Fibroblast of lung (primary cell): Measurements from ENCODE around the gene ZNF836. TPM values are rescaled to one million over a fixed set of nuclear protein-coding genes. Genes with fewer than 3 reads are reported as not detected.
A peak's percentile ranks its signal among the peaks of the same experiment; 100 is the strongest.

ENCODE experiments used
- DNase-seq, 2 donors: peaks; one replicate each; pipeline versions ENCODE4 v3.0.0 to v3.0.0-alpha.2; 2010; ENCODE audit warnings: low read depth in 2 of 2
- H2AFZ ChIP-seq: 2 replicates; pipeline ENCODE4 v1.5.1; 2012; ENCODE audit warnings: low read length, control low read depth, inconsistent platforms
- H3K27ac ChIP-seq: 2 replicates; pipeline ENCODE4 v1.5.1; 2011; ENCODE audit warnings: low read length, control low read depth; ENCODE audit not compliant: insufficient read depth
- H3K27me3 ChIP-seq: 2 replicates; pipeline ENCODE4 v1.5.1; 2011; ENCODE audit warnings: mild to moderate bottlenecking, low read length; ENCODE audit not compliant: control insufficient read depth, insufficient read depth
- H3K36me3 ChIP-seq: 2 replicates; pipeline ENCODE4 v1.5.1; 2011; ENCODE audit warnings: low read length; ENCODE audit not compliant: control insufficient read depth, insufficient read depth
- H3K4me1 ChIP-seq: 2 replicates; pipeline ENCODE4 v1.5.1; 2011; ENCODE audit warnings: low read length; ENCODE audit not compliant: control insufficient read depth, insufficient read depth; ENCODE audit errors: extremely low read depth
- H3K4me2 ChIP-seq: 2 replicates; pipeline ENCODE4 v1.5.1; 2011; ENCODE audit warnings: low read length, control low read depth; ENCODE audit not compliant: insufficient read depth; ENCODE audit errors: extremely low read depth
- H3K4me3 ChIP-seq, 4 experiments: fragments of 200-600 bp in 1 of 4; sonication (generic) in 1 of 4; replicated peaks in 1 of 4; 2 replicates each; pipeline ENCODE4 v1.5.1; 2011 to 2016; ENCODE audit warnings: low read length in 4 of 4, low read depth in 3 of 4, mild to moderate bottlenecking in 3 of 4, control low read depth in 2 of 4, inconsistent platforms in 1 of 4, mixed read lengths in 1 of 4; ENCODE audit not compliant: insufficient read depth in 1 of 4; ENCODE audit errors: control extremely low read depth in 1 of 4
- H3K79me2 ChIP-seq: 2 replicates; pipeline ENCODE4 v1.5.1; 2012; ENCODE audit warnings: mild to moderate bottlenecking, low read length, inconsistent platforms; ENCODE audit not compliant: control insufficient read depth, insufficient read depth
- H3K9ac ChIP-seq: 2 replicates; pipeline ENCODE4 v1.5.1; 2011; ENCODE audit warnings: mild to moderate bottlenecking, low read length, control low read depth; ENCODE audit not compliant: insufficient read depth
- H3K9me3 ChIP-seq: 2 replicates; pipeline ENCODE4 v1.5.1; 2012; ENCODE audit warnings: low read depth, low read length; ENCODE audit not compliant: control insufficient read depth, insufficient read depth
- H4K20me1 ChIP-seq: 2 replicates; pipeline ENCODE4 v1.5.1; 2011; ENCODE audit warnings: low read length; ENCODE audit not compliant: control insufficient read depth, insufficient read depth; ENCODE audit errors: extremely low read depth
- CTCF ChIP-seq, 2 donors: IDR thresholded peaks in 1 of 2; conservative IDR thresholded peaks in 1 of 2; 1 replicate in 1 of 2; 2 replicates in 1 of 2; pipeline ENCODE4 v1.5.1; 2011 to 2012; ENCODE audit warnings: low read length in 2 of 2, control low read depth in 1 of 2, inconsistent platforms in 1 of 2, low read depth in 1 of 2, mild to moderate bottlenecking in 1 of 2
- EZH2 ChIP-seq: IDR thresholded peaks from 2 replicates; pipeline ENCODE4 v1.5.1; 2012; ENCODE audit warnings: low read length, control low read depth, mild to moderate bottlenecking; ENCODE audit errors: missing control alignments
- polyA plus RNA-seq, 2 donors: library from polyadenylated mRNA; depleted of rRNA in 1 of 2; stranded (reverse) in 1 of 2; unstranded in 1 of 2; fragments of >200 nt; gene quantifications; 2 replicates each; pipeline ENCODE4 v1.2.1, GENCODE V29; 2011 to 2012; ENCODE audit warnings: missing spikeins in 1 of 2
- total RNA-seq: library from RNA; depleted of rRNA; stranded (reverse); fragments of >200 nt; gene quantifications from 2 replicates; pipeline ENCODE4 v1.2.1, GENCODE V29; 2014

The ZNF836 gene
- total and polyA plus RNA-seq, 2 donors (not counting 1 experiment from before 2014, with no cell fraction given): 5.9 to 13.2 TPM

- Histone ChIP-seq H4K20me1 (no peaks in the 10 kb centered on the region), H3K4me3 (no peak overlapping the region)
Observed at GRCh38 chr19:52200044-52200443, 28.6 kb upstream of the ZNF836 start.

GRCh38 chr19:52198678-52199077, 27.3 kb upstream of the ZNF836 start:
- no peak overlapping the region for H3K4me3 ChIP-seq
- H4K20me1 ChIP-seq: no peaks in the 10 kb centered on the region
- H3K79me2 ChIP-seq: peaks cover 94% of the 10 kb centered on the region
- H3K36me3 ChIP-seq: peaks cover 21% of the 10 kb centered on the region
- no peaks in the 10 kb centered on the region for H3K27me3 ChIP-seq
- H3K4me2 ChIP-seq: no peak overlapping the region
- no peak overlapping the region for H3K27ac ChIP-seq
- DNase-seq: no peak
- no peak for TF ChIP-seq EZH2
- no peak for TF ChIP-seq CTCF (conservative IDR thresholded peaks at IDR 0.05 in 1 of 2, IDR thresholded peaks at IDR 0.05 in 1 of 2; ENCODE audit: low read depth in 1 of 2, low read length in 2 of 2)
- H3K9me3 ChIP-seq: no peaks in the 10 kb centered on the region
- no peak overlapping the region for H3K9ac ChIP-seq
- H3K4me1 ChIP-seq: peaks cover 7% of the 10 kb centered on the region
- no peak overlapping the region for H2AFZ ChIP-seq

More at GRCh38 chr19:52200044-52200443, 28.6 kb upstream of the ZNF836 start:
- H3K27ac ChIP-seq: peak overlapping the region; percentile 30
- no peak overlapping the region for H2AFZ ChIP-seq
- peaks cover 7% of the 10 kb centered on the region for H3K4me1 ChIP-seq
- H3K9me3 ChIP-seq: no peaks in the 10 kb centered on the region
- H3K36me3 ChIP-seq: peaks cover 19% of the 10 kb centered on the region
- no peak overlapping the region for H3K9ac ChIP-seq
- no peaks in the 10 kb centered on the region for H3K27me3 ChIP-seq
- peak; percentile 46 to 78 for DNase-seq
- H3K79me2 ChIP-seq: peaks cover 90% of the 10 kb centered on the region
- no peak for TF ChIP-seq CTCF (conservative IDR thresholded peaks at IDR 0.05 in 1 of 2, IDR thresholded peaks at IDR 0.05 in 1 of 2; ENCODE audit: low read depth in 1 of 2, low read length in 2 of 2)
- TF ChIP-seq EZH2: no peak
- H3K4me2 ChIP-seq: peak overlapping the region; percentile 26

- Histone ChIP-seq H3K27me3 (no peaks in the 10 kb centered on the region), H3K79me2 (peaks cover 95% of the 10 kb centered on the region), H3K4me1 (peaks cover 7% of the 10 kb centered on the region), H3K9ac (no peak overlapping the region), H3K9me3 (no peaks in the 10 kb centered on the region), H3K4me3 (no peak overlapping the region), H3K4me2 (no peak overlapping the region), H3K27ac (no peak overlapping the region), H2AFZ (no peak overlapping the region), H4K20me1 (no peaks in the 10 kb centered on the region), H3K36me3 (peaks cover 18% of the 10 kb centered on the region)
- no peak for DNase-seq
- TF ChIP-seq CTCF (conservative IDR thresholded peaks at IDR 0.05 in 1 of 2, IDR thresholded peaks at IDR 0.05 in 1 of 2; ENCODE audit: low read depth in 1 of 2, low read length in 2 of 2): no peak
- TF ChIP-seq EZH2: no peak
Observed at GRCh38 chr19:52197964-52198363, 26.5 kb upstream of the ZNF836 start.
